Progenitor cell of endocrine pancreas (in vitro differentiated cells): ENCODE results near the gene CUX1. TPM values are rescaled to one million over a fixed set of nuclear protein-coding genes. Genes with fewer than 3 reads are reported as not detected.
"Not testable (repeated sequence)": the region's sequence is repeated elsewhere in the genome, so short reads cannot be mapped to it uniquely, and the experiment has no call there.

Source experiments
- DNase-seq: peaks from one replicate; pipeline ENCODE4 v3.0.0; 2021; ENCODE audit warnings: low spot score; ENCODE audit not compliant: unreplicated experiment
- H3K27ac Mint-ChIP-seq: 2 replicates; pipeline ENCODE4 v1.8.0; 2021; ENCODE audit warnings: mild to moderate bottlenecking, moderate library complexity, mixed read lengths
- H3K27me3 Mint-ChIP-seq: 2 replicates; pipeline ENCODE4 v1.8.0; 2021; ENCODE audit warnings: mixed read lengths
- H3K36me3 Mint-ChIP-seq: 2 replicates; pipeline ENCODE4 v1.8.0; 2022; ENCODE audit warnings: mixed read lengths; ENCODE audit not compliant: insufficient read depth
- H3K4me1 Mint-ChIP-seq: 2 replicates; pipeline ENCODE4 v1.8.0; 2021; ENCODE audit warnings: low read depth, mixed read lengths
- H3K4me3 Mint-ChIP-seq: 2 replicates; pipeline ENCODE4 v1.8.0; 2021; ENCODE audit warnings: low read depth, mild to moderate bottlenecking, moderate library complexity, mixed read lengths
- H3K9me3 Mint-ChIP-seq: 2 replicates; pipeline ENCODE4 v1.8.0; 2021; ENCODE audit warnings: low read depth, mixed read lengths
- total RNA-seq: library from RNA; stranded (reverse); gene quantifications from 2 replicates; pipeline ENCODE4 v1.2.1, GENCODE V29; 2021
- TF ChIP-seq, protein P1 (sequence below): fragments of 200-600 bp; sonication (generic); IDR thresholded peaks from one replicate; pipeline ENCODE4 v1.5.0; 2021; ENCODE audit warnings: antibody characterized with exemption, mild to moderate bottlenecking; ENCODE audit not compliant: unreplicated experiment

The CUX1 gene
- total RNA-seq, 1 donor from 2014 or later = 103 TPM

DNA sequence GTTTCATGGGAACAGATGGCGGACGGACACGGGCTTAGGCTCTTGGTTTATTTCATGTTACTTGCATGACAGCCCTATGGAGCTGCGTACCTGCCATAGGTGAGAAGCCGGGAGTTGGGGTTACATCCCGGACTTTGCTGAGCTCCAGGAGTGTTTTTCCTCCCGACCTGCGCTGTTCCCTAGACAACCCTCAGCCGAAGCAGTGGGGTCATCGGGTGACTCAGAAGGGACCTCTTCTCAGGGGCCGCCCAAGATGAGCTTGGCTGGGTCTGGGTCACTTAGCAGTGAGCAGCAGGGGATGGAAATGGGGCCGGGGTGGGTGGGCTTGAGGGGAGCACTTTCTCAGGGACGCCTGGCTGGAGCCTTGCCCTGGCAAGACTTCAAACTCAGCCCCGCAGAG lies 11.9 kb downstream of the CUX1 start:
- H3K36me3 Mint-ChIP-seq = peaks cover 8% of the 10 kb centered on the region
- H3K27ac Mint-ChIP-seq = no peak overlapping the region
- no peaks in the 10 kb centered on the region for H3K9me3 Mint-ChIP-seq
- TF ChIP-seq, protein P1, sequence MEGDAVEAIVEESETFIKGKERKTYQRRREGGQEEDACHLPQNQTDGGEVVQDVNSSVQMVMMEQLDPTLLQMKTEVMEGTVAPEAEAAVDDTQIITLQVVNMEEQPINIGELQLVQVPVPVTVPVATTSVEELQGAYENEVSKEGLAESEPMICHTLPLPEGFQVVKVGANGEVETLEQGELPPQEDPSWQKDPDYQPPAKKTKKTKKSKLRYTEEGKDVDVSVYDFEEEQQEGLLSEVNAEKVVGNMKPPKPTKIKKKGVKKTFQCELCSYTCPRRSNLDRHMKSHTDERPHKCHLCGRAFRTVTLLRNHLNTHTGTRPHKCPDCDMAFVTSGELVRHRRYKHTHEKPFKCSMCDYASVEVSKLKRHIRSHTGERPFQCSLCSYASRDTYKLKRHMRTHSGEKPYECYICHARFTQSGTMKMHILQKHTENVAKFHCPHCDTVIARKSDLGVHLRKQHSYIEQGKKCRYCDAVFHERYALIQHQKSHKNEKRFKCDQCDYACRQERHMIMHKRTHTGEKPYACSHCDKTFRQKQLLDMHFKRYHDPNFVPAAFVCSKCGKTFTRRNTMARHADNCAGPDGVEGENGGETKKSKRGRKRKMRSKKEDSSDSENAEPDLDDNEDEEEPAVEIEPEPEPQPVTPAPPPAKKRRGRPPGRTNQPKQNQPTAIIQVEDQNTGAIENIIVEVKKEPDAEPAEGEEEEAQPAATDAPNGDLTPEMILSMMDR = no peak
- no peak overlapping the region for H3K4me3 Mint-ChIP-seq
- no peak for DNase-seq
- H3K27me3 Mint-ChIP-seq = no peaks in the 10 kb centered on the region
- H3K4me1 Mint-ChIP-seq = peaks cover 19% of the 10 kb centered on the region

DNA sequence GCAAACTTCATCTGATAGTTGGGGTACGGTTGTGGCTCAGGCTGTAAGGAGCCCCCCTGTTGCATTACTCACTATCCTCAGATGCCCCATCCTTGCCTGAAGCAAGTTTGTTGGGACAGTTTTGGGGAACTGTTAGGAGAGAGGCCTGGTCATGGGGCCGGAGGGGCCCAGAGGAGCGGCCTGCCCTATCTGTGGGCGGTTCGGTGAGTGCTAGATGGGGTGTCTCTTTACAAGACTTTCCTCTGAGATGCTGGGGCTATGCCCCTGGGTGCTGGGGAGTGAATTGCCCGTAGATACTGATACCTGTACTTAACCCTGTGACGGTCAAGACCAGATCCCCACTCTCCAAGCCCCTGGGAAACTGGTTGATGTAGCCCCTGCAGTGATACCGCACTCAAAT lies 12.4 kb downstream of the CUX1 start:
- no peak overlapping the region for H3K4me3 Mint-ChIP-seq
- TF ChIP-seq, protein P1 = no peak
- peaks cover 16% of the 10 kb centered on the region for H3K4me1 Mint-ChIP-seq
- H3K36me3 Mint-ChIP-seq = peaks cover 8% of the 10 kb centered on the region
- DNase-seq = no peak
- H3K9me3 Mint-ChIP-seq = no peaks in the 10 kb centered on the region
- no peaks in the 10 kb centered on the region for H3K27me3 Mint-ChIP-seq
- H3K27ac Mint-ChIP-seq = no peak overlapping the region

DNA sequence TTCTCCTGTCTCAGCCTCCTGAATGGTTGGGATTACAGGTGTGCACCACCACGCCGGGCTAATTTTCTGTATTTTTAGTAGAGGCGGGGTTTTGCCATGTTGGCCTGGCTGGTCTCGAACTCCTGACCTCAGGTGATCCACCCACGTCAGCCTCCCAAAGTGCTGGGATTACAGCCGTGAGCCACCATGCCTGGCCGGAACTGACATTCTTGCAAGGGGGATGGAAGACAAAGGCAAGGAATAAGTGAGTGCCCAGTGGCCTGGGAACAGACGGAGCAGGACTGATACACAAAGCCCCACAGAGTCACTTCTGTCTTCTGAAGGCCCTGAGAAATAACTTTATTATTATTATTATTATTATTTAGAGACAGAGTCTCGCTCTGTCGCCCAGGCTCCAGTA lies 14.0 kb downstream of the CUX1 start:
- H3K4me3 Mint-ChIP-seq, DNase-seq, H3K4me1 Mint-ChIP-seq, H3K9me3 Mint-ChIP-seq, H3K36me3 Mint-ChIP-seq, H3K27ac Mint-ChIP-seq, H3K27me3 Mint-ChIP-seq: not testable (repeated sequence)

DNA sequence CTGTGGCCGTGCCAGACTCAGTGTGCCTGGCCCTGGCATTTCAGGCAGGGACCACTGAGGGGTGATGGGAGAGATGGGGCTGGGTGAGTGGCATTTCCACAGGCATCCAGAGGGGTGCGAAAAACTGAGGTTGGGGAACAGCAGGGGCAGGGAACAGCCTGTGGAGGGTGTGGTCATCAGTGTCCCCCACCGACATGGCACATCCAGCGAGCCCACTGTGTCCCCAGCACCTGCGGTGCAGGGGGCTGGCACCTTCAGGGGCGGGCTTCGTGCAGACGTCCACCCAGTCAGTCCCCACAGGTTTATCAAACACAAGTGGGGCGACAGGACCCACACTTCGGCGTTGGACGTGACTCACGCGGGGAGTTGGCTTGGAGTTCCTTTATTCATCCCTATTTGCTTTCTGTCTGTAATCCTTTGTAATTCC lies 14.8 kb downstream of the CUX1 start:
- Mint-ChIP-seq H3K4me1 (peaks cover under 1% of the 10 kb centered on the region), H3K9me3 (no peaks in the 10 kb centered on the region), H3K27ac (no peak overlapping the region), H3K27me3 (no peaks in the 10 kb centered on the region), H3K36me3 (peaks cover 8% of the 10 kb centered on the region), H3K4me3 (no peak overlapping the region)
- DNase-seq = no peak
- TF ChIP-seq, protein P1 = no peak

DNA sequence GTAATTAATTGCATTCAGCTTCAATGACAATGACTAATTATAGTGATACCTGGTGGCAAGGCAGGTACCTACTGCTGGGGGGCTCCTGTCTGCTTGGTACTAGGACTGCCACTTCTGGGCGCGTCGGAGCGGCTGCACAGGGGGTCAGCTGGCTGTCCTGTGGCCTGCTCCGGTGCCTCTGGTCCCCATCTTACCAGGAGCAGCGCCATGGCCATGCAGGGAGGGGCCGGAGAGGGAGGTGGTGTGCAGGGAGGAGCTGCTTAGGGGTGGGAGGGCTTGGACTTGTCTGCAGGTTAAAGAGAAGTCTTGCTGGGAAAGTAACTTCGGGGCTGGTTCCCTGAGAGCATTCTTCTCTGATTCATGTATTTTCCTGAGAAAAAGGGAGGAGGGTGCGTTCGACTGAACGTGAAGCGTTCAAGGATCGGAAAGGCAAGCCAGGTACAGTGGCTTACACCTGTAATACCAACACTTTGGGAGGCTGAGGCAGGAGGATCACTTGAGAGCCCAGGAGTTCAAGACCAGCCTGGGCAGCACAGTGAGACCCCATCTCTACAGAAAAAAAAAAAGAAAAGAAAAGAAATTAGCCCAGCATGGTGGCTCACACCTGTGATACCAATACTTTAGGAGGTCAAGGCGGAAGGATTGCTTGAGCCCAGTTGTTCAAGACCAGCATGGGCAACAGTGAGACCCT lies 15.4 kb downstream of the CUX1 start:
- peak overlapping the region; percentile 54 for H3K27ac Mint-ChIP-seq
- no peaks in the 10 kb centered on the region for H3K4me1 Mint-ChIP-seq
- H3K36me3 Mint-ChIP-seq = peaks cover 7% of the 10 kb centered on the region
- no peaks in the 10 kb centered on the region for H3K9me3 Mint-ChIP-seq
- no peaks in the 10 kb centered on the region for H3K27me3 Mint-ChIP-seq
- no peak for DNase-seq
- TF ChIP-seq, protein P1 = no peak
- H3K4me3 Mint-ChIP-seq = no peak overlapping the region

DNA sequence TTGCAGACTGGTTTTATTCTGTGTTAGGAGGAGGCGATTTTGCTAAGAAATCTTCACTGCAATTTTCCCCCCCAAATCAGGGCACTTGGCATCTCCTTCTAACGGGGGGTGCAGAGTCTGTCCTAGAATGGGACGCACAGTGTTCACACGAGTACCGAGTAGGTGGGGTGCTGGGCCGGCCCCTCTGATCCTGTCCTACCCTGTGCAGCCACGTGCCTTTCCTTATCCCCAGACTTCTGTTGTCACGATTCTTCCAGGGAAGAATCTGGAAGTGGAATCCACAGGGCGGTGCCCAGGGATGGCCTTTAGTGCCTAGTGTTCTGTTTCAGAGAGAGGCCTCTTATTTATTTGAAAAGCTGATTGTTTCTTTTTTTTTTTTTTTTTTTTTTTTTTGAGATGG lies 16.4 kb downstream of the CUX1 start:
- Mint-ChIP-seq H3K27me3 (no peaks in the 10 kb centered on the region), H3K36me3 (peaks cover 3% of the 10 kb centered on the region), H3K4me1 (peaks cover under 1% of the 10 kb centered on the region), H3K27ac (peak overlapping the region; percentile 69), H3K4me3 (no peak overlapping the region), H3K9me3 (no peaks in the 10 kb centered on the region)
- TF ChIP-seq, protein P1 = no peak
- no peak for DNase-seq
